Fibroblast of gingiva (primary cell): ENCODE data around the gene EGFL6.
"Not testable (repeated sequence)": the region's sequence is repeated elsewhere in the genome, so short reads cannot be mapped to it uniquely, and the experiment has no call there.

Experiments
- DNase-seq: peaks from one replicate; pipeline ENCODE4 v3.0.0-alpha.2; 2011; ENCODE audit warnings: low read depth

Gene EGFL6

DNA sequence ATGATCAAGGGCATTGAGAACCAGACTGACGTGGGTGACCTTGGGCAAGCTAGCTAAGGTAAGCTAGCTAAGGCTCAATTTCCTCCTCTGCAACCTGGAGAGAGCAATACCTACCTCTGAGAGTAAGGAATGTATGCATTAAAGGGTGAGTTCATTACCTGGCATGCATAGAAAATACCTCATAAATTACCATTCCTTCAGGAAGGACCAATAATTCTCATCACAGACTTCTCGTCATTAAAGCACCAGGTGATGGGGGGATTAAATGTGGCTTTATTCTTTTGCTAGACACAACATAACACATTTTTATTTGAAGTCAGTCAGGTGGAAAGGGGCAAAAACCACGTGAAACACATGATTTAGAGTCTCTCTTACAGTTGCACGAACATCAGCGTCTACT is 21.5 kb downstream of the EGFL6 start:
- DNase-seq, result no peak

DNA sequence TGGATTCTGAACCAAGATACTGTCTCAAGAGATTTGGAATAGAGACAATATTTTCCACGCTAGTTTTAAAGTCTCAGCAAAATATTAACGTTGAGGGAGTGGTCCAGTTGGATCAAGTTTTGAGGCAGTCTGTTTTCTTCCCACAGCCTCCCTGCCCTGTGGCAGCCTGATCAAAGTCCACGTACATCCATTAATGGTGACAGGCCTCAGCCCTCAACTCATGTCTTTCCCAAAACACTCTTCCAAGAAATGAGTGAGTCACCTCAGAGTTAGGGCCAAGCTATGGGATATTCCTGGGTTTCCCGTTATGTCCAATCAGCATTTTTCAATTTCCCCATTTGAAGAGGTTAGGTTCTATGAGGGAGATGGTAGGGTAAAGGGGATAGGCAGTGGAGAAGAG is 28.5 kb downstream of the EGFL6 start:
- DNase-seq, result peak; percentile 5

DNA sequence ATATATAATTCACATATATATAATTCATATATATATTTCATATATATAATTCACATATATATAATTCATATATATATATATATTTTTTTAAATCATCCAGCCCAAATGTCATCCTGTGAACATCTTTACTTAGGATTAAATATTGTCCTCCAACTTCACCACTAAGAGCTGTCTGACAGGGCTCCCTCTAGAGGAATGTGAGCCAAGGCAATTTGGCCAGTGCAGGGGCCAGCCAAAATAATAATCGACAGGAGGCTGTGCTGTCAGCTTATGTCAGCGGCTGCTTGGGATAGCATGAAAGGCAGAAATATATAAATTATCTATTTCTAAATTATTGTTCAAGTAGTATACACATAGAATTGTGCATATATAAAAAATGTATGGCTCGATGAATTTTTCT is 29.5 kb downstream of the EGFL6 start:
- peak; percentile 2 for DNase-seq

DNA sequence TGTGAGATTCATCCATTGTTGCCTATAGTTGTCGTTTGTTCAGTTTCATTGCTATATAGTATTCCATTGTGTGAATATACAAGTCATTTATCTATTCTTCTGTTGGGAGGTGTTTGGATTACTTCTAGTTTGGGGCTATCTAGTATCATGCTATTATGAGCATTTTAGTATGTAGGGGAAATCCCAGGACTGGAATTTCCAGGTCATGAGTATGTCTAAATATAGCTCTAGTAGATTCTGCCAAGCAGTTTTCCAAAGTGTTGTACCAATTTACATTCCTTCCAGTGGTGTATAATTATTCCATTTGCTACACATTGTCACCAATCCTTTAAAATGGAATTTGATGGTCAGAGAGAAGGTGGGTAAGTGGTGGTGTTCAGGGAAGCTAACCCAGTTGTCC is 30.1 kb downstream of the EGFL6 start:
- no peak for DNase-seq

DNA sequence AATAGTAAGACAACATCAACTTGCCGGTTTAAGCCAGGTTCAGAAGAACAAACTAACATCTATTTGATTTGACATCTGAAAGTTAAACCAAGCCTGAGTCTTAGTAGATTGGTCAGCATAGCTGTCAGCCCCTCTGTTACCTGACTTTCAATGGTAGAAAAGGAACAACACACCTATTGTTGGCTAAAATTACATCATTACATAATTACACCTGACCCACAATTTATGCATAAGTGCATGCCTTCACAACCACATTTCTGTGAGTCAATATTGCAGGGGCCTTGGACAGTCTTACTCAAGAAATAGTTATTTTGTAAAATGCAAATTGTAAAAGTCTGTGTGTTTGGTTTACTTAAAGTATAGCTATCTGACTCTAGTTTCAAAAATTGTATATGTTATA is 36.2 kb downstream of the EGFL6 start:
- DNase-seq, result no peak

DNA sequence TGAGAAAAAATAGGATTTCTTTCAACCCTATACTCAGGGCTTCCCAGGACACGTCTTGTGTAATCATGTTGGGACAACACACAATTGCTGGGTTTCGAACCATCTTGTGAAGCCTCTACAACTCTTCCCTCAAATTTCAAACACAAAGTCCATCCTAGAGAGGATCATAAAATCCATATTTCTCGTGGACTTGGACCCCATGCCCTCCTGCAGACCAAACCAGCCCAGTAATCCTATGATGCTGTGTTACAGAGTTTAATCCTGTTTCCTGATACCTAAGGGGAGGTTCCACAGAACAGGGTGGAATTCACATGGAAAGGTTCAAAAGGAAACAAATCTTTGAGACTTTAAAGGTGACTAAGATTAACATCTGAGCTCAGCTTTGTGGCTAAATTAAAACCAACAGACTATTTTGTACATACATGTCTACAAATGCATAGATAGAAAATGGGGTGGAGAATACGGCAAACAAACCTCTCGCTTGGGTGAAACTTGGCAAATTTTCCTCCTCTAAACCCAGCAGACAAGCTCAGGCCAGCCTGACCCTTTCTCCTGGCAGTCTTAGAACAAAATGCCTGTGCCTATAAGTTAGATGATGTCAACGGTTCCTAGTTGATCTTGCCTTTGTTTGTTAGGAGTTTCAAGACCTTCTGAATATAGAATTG is 38.1 kb downstream of the EGFL6 start:
- DNase-seq, result no peak

DNA sequence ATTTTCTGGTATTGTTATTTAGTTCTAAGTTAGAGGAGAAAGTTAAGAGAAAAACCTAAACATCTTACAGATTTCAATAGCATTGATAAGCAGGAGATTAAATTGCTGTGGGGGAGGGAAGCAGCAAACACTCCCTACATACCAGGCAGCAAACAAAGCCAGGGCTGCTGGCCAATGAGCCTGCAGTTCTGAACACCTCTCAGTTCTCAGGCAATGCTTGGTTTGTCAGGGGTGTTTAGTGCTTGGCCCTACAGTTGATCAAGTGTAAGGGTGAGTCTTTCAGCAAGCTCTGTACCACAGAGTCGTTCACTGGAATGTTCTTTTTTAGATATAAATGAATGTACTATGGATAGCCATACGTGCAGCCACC is 38.6 kb downstream of the EGFL6 start:
- no peak for DNase-seq

DNA sequence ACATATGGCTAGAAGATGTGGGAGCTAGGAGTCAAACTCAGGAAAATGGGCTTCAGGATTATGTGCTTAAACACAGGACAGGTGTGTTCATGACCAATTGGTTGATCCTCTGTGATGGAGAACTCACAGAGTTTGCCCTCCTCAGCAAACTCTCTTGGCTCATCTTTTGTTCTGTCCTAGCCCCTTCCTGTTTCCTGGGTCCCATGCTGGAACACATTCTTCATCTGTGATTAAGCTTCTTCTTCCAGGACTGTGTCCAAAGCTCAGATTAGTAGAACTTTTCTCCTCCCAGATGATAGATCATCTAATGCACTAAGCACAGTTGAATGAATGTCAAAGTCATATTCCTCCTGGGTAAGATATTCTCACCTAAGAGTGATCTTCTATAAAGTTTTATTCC is 44.8 kb downstream of the EGFL6 start:
- no peak for DNase-seq

DNA sequence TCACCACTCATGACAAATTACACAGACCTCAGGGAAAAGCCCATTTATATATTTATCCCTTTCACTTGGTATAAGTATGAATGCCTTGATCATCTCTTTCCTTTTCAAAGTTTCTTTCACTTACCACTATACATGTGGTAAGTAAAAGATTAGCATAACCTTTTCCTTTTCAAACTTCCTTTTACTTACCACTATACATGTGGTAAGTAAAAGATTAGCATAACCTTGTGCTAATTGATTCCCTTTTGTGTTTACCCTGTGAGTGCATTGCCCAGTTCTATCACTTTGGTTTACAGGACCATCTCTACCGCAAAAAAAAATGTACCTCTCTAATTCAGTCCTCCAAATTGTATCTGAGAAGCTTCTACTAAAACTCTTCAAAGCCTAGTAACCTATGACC is 50.8 kb downstream of the EGFL6 start:
- DNase-seq, result no peak

DNA sequence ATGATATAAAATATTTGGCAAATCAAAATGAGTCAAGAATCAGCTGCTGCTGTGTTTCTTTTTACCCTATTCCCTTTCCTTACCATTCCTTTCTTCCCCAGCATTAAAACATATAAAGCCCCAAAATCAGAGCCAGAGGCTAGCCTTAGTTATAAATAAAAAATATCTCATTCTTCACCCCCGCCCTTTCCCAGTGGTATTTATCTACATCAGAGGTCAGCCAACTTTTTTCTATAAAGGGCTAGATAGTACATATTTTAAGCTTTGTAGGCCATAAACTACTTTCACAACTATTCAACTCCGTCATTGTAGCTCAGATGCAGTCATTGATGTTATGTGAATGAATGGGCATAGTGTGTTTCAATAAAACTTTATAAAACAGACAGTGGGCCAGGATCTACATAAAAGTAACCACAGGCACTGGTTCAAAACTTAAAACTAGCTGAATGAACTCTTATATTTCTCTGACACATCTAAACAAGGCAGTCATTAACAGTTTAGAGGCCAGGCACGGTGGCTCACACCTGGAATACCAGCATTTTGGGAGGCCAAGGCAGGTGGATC is 53.1 kb downstream of the EGFL6 start:
- DNase-seq, result no peak

DNA sequence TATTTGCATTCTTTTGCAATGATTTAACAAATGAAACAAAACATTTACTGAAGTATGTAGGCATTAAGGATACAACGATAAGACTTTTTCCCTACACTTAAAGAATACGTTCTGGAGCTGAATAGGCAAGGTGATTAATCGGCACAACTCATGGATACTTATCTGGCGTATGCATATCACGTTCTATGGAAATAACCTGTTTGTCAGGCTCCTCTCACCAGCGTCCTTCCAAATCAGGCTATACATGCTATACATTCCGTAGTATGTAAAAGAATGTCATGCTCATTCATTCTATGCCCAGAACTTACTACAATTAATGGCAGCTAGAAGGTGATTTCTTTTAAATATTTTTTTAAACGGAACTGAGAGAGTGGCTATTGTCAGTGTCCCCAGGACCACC is 57.9 kb downstream of the EGFL6 start:
- no peak for DNase-seq

DNA sequence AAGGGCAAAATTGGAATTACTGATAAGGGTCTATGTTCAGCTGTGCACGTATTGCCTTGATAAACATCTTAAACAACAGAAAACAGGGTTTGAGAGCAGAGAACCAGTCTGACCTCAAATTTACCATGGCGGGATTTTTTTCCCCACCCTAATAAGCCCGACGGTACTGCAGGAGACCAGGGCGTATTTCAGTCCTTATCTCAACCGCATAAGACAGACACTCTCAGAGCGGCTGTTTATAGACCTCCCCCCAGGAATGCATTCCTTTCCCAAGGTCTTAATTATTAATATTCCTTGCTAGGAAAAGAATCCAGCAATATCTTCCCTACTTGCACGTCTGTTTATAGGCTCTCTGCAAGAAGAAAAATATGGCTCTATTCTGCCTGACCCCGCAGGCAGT is 67.8 kb downstream of the EGFL6 start:
- DNase-seq, result not testable (repeated sequence)

DNA sequence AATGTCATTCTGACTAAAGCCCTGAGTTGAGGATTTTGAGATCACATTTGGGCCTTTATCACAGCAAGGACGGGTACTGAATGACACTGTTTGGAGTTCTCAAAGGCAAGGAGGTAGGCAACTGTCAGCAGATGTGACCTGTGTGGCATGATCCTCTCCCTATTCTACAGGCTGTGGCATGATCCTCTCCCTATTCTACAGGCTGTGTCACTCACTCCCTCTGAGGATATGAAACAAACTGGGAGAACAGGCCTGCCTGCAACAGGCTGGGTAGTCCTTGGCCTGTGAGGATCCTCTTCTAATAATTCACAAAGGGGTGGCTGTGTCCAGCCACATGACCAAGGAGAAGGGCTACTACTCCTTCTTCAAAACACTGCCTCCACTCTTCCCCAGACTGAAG is 68.6 kb downstream of the EGFL6 start:
- DNase-seq, result no peak

DNA sequence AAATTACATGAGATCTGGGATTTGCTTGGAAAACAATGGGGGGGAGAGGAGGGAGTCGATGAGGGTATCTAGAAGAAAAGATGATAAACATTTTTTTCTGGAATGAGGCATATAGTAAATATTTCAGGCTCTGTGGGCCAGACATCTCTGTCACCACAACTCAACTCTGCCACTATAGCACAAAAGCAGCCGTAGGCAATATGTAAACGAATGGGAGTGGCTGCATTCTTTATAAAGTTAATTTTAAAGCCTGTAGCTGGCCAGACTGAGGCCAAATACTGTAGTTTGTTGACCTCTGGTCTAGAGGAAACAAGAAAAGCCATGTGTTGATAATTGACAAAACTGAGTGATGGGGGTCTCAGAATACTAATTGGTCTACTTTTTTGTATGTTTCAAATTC is 69.4 kb downstream of the EGFL6 start:
- no peak for DNase-seq

DNA sequence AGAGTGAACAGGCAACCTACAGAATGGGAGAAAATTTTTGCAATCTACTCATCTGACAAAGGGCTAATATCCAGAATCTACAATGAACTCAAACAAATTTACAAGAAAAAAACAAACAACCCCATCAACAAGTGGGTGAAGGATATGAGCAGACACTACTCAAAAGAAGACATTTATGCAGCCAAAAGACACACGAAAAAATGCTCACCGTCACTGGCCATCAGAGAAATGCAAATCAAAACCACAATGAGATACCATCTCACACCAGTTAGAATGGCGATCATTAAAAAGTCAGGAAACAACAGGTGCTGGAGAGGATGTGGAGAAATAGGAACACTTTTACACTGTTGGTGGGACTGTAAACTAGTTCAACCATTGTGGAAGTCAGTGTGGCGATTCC is 72.3 kb downstream of the EGFL6 start:
- not testable (repeated sequence) for DNase-seq

DNA sequence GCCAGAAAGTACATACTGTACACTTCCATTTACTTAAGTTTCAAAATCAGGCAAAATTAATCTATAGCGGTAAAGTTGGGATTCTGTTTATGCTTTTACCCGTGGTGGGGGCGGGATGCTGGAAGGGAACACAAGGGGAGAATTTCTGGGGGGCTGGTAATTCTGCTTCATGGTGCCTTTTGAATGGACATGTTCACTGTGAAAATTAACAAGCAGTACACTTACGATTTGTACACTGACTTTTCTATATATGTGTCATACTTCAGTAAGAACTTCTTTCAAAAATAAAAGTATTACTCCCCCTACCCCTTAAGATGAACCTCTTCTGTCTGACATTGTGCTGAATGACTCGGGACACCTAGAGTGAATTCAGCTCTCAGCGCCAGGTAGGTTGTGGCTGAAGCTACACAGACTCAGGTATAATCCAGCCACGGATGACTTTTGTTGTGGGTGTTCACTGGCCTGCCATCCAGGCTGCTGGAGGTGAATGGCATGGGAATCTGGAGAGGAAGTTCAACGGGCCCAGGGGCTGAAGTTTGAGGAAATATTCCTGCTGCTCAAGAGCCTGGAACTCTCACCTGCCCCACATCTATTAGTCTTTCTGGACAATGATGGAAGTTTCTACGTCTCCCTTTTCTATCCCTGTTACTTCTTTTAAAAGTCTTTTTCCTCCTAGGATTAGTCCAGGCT is 76.2 kb downstream of the EGFL6 start:
- no peak for DNase-seq

DNA sequence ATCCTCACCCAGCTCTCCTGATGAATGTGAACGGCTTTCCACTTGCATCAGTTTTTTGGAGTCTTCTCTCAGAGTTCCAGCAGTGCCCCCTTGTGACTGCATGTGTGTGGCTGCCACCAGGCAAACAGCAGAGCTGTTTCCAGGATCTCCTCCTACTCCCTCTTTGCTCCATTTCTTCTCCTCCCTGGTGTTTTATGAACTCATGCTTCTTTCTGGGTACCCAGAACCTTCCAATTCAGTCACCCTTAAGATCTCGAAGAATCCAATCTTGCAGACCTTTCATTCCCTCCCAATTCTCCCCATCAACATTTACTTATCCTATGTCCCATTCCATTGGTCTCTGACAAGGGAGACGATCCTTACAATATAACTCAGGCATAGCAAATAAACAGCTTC is 76.8 kb downstream of the EGFL6 start:
- DNase-seq, result peak; percentile 50

DNA sequence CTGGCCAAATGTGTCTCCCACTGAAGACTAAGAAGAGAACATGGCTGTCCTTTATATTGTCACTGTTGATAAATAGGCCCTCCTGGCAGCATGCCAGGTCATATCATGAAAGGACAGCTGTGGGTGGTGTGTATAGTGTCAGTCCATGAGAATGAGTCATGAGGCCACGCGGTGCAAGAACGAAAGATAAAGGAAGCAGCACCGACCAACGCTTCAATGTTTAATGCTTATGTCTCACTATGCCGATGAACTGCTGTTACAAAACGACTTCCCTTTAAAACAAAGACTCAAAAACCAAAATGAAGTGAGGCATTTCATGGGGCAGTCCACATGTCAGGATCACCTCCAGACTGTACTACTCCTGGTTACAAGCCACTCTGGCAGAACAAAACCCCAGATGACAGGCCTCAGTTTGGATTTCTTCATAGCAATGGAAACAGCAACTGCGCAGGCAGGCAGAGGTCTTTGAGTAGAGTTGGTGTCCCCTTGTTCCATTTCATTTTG is 78.4 kb downstream of the EGFL6 start:
- no peak for DNase-seq

DNA sequence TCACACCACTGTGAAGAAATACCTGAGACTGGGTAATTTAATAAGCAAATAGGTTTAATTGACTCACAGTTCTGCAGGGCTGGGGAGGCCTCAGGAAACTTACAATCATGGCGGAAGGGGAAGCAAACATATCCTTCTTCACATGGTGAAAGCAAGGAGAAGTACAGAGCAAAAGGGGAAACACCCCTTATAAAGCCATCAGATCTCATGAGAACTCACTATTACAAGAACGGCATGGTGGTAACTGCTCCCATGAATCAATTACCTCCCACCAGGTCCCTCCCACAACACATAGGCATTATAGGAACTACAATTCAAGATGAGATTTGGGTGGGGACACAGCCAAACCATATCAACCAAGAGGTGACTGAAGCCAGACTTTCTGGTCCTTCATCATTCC is 78.9 kb downstream of the EGFL6 start:
- not testable (repeated sequence) for DNase-seq

DNA sequence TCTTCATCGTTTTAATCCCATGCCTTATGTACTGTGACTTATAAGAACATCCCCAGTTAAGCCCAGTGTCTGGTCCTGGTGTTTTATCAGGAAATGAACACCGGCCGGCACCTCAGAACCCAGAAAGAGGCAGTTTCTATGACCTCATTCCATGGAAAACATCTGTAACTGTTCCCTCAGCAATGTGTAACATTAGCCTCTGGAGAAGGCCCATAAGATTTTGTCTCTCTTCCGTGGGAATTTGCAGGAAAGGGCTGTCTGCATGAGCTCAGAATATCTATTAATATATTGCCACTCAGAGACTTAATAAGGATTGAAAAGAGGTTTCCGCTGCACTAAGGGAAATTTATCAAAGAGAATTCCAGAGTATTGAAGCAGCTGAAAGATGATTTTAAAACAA is 80.4 kb downstream of the EGFL6 start:
- DNase-seq, result peak; percentile 29

DNA sequence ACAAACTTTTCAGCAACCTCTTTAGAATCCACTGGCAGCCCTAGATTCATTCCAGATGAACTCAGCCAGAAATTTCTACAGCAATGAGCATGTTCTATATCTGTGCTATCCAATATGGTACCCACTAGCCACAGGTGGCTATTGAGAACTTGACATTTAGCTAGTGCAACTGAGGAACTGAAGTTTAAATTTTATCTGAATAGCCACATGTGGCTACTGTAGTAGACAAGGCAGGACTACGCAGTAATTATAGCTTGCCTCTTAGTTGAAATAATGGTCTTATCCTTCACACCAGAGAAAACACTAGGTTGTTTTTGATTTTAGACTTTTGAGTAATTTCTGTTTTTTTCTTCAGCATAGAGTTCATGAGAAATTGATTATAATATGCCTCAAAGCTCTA is 80.9 kb downstream of the EGFL6 start:
- no peak for DNase-seq

DNA sequence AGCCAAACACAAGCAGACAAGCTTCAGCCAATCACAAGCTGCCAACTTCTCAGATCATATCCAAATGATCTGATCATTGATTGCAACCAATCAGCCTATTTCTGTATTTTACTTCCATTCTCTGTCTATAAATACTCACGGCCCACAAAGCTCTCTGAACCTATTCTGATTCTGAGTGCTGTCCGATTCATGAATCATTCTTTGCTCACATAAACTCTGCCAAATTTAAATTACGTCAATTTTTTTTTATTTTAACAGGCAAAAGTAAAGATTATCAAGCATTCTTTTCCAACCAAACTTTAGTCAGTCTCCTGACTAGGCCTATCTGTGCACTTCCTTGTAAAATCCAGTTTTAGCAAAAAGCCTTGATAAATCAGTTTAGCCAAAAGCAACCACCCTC is 81.7 kb downstream of the EGFL6 start:
- no peak for DNase-seq

DNA sequence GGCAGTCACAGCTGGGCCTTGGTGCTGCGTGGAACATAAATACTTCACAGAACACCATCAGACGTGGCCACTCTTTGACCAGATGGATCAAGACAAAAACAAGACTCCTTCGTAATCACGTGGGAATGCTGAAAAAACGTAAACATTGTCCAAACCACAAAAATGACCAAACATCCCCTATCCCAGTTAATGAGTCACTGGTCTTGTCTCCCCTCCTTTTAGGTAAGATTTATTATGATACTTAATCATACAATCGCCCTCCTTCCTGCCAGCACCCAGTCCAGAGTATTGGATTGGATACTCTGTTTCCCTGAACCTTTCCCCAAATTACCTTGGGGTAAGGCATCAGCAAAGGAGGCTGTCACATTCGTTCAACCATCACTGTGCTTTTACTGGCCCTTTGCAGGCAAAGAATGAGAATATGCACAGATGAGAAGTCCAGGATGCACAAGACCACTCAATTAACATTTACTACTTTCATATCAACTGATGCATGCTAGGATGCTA is 82.9 kb downstream of the EGFL6 start:
- DNase-seq, result peak; percentile 83
